Esophagus muscularis mucosa (tissue), 4 donors: ENCODE data around the gene TBC1D22A. TPM values are rescaled to one million over a fixed set of nuclear protein-coding genes. Genes with fewer than 3 reads are reported as not detected.

Source experiments
- DNase-seq: peaks from one replicate; pipeline ENCODE4 v3.0.0-alpha.2; 2017; ENCODE audit errors: extremely low spot score
- H3K27ac ChIP-seq, 4 donors: fragments of 200-600 bp; sonication (generic); replicated peaks in 1 of 4; 1 replicate in 3 of 4; 2 replicates in 1 of 4; pipeline ENCODE4 v1.5.1; 2016 to 2019; ENCODE audit warnings: mild to moderate bottlenecking in 1 of 4
- H3K27me3 ChIP-seq, 4 donors: fragments of 200-600 bp; sonication (generic); one replicate each; pipeline versions ENCODE4 v1.5.1 to v1.6.0; 2016 to 2019
- H3K36me3 ChIP-seq, 4 donors: fragments of 200-600 bp; sonication (generic); one replicate each; pipeline ENCODE4 v1.5.1; 2016 to 2019
- H3K4me1 ChIP-seq, 4 donors: fragments of 200-600 bp; sonication (generic); one replicate each; pipeline ENCODE4 v1.5.1; 2016 to 2019
- H3K4me3 ChIP-seq, 4 donors: fragments of 200-600 bp; sonication (generic); 1 replicate in 2 of 4; 2 replicates in 2 of 4; pipeline ENCODE4 v1.5.1; 2016 to 2019; ENCODE audit warnings: mild to moderate bottlenecking in 4 of 4, moderate library complexity in 1 of 4
- H3K9me3 ChIP-seq, 4 donors: fragments of 200-600 bp; sonication (generic); 1 replicate in 3 of 4; 2 replicates in 1 of 4; pipeline ENCODE4 v1.5.1; 2016 to 2019
- EP300 ChIP-seq: sonication (generic); formaldehyde crosslinking; IDR thresholded peaks from one replicate; pipeline ENCODE4 v1.6.1; 2017; ENCODE audit warnings: antibody characterized with exemption
- POLR2A ChIP-seq: fragments of 450-650 bp; IDR thresholded peaks from one replicate; pipeline ENCODE4 v1.6.1; 2017; ENCODE audit warnings: antibody characterized with exemption, moderate library complexity, mild to moderate bottlenecking, low read depth
- POLR2AphosphoS5 ChIP-seq, 2 donors: sonication (generic); formaldehyde crosslinking; IDR thresholded peaks; one replicate each; pipeline ENCODE4 v1.6.1; 2017; ENCODE audit warnings: antibody characterized with exemption in 2 of 2
- WGBS: methylation state at CpG from one replicate; pipeline ENCODE4 v1.1.5; 2018; 5-methylcytosine and 5-hydroxymethylcytosine counted together
- intact Hi-C: fragments of 100-400 bp; cut with DNase I; formaldehyde crosslinking; loops from one replicate; pipeline ENCODE4 v1.15.1; 2023
- total RNA-seq, 4 donors: library from RNA; depleted of rRNA; stranded (reverse); fragments of >200 nt; gene quantifications; one replicate each; pipeline versions ENCODE4 v1.1.0 to v1.2.1, GENCODE V29; 2016
- TF ChIP-seq, protein P1 (sequence below), 3 experiments: fragments of 200-600 bp in 2 of 3; fragments of 450-650 bp in 1 of 3; sonication (generic) in 2 of 3; IDR thresholded peaks; one replicate each; pipeline ENCODE4 v1.5.1; 2017 to 2019; ENCODE audit warnings: antibody characterized with exemption in 3 of 3, mild to moderate bottlenecking in 2 of 3, moderate library complexity in 1 of 3

The TBC1D22A gene
- total RNA-seq, 4 donors from 2014 or later, result 15.2 to 20.7 (median 18.8) TPM

DNA sequence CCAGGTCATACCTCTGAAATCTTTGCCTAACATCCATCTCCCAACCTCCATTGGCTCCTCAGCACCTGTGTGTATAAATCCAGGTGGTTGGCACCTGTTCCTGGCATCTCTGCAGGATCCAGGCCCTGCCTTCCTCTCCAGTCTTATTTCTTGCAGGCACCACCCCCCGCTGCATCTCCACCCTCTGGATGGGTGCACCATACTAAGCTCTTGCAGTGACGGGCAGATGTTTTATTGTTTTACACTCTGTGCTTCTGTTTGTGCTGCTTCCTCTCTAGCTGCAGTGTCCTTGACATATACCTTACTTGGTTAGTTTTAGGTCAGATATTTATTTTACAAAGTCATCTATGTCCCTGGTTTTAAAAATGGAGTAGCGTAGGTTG is 102.6 kb downstream of the TBC1D22A start:
- TF ChIP-seq POLR2AphosphoS5 (IDR thresholded peaks at IDR 0.05) (no peak), POLR2A (no peak), EP300 (no peak)
- TF ChIP-seq, protein P1, sequence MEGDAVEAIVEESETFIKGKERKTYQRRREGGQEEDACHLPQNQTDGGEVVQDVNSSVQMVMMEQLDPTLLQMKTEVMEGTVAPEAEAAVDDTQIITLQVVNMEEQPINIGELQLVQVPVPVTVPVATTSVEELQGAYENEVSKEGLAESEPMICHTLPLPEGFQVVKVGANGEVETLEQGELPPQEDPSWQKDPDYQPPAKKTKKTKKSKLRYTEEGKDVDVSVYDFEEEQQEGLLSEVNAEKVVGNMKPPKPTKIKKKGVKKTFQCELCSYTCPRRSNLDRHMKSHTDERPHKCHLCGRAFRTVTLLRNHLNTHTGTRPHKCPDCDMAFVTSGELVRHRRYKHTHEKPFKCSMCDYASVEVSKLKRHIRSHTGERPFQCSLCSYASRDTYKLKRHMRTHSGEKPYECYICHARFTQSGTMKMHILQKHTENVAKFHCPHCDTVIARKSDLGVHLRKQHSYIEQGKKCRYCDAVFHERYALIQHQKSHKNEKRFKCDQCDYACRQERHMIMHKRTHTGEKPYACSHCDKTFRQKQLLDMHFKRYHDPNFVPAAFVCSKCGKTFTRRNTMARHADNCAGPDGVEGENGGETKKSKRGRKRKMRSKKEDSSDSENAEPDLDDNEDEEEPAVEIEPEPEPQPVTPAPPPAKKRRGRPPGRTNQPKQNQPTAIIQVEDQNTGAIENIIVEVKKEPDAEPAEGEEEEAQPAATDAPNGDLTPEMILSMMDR (IDR thresholded peaks at IDR 0.05), result no peak
- Histone ChIP-seq H3K27me3 (no peaks in the 10 kb centered on the region), H3K9me3 (peaks cover 0 to 1% (median 0%) of the 10 kb centered on the region in 4 donors), H3K36me3 (no peaks in the 10 kb centered on the region), H3K4me1 (no peaks in the 10 kb centered on the region), H3K27ac (no peak overlapping the region), H3K4me3 (no peak overlapping the region)
- intact Hi-C loops, result no loop called here
- DNase-seq, result no peak
- 98% methylated on average over 3 of the region's 3 CpGs for WGBS

DNA sequence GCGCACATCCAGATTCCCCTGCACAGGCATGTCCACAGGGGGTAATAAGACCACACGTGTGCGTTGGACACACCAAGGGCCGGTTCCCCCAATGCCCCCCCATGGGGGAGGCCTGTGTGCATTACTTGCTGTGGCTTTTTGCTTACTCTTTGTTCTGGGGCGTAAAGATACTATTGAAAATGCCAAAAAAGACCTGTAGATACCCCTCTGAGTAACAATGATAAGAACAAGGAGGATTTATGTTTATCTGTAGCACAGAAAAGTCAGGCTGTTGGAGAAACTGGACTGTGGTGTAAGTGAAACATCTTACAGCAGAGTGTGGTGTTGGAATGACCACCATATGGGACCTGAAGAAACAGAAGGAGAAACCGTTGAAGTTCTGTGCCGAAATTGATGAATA is 103.2 kb downstream of the TBC1D22A start:
- Histone ChIP-seq H3K36me3 (peaks cover 0 to 5% (median 0%) of the 10 kb centered on the region in 4 donors), H3K9me3 (peaks cover 0 to 7% (median 3%) of the 10 kb centered on the region in 4 donors), H3K4me3 (no peak overlapping the region), H3K4me1 (no peaks in the 10 kb centered on the region), H3K27ac (no peak overlapping the region), H3K27me3 (no peaks in the 10 kb centered on the region)
- intact Hi-C loops, result no loop called here
- TF ChIP-seq, protein P1 (IDR thresholded peaks at IDR 0.05), result no peak
- no peak for TF ChIP-seq POLR2AphosphoS5 (IDR thresholded peaks at IDR 0.05)
- no peak for TF ChIP-seq EP300
- TF ChIP-seq POLR2A, result no peak
- WGBS, result 96% methylated on average over 7 of the region's 7 CpGs
- DNase-seq, result no peak

DNA sequence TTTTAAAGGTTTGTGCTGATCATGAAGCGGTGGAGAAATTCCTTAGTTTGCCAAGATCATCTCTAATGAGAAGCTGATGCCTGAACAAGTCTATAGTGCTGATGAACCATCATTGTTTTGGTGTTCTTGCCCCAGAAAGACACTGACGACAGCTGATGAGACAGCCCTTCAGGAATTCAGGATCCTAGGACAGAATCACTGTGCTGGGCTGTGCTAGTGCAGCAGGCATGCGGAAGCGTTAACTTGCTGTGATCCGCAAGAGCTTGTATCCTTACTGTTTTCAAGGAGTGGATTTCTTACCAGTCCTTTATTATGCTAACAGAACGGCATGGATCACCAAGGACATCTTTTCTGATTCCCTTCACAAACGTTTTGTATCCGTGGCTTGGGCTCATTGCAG is 104.1 kb downstream of the TBC1D22A start:
- TF ChIP-seq EP300, result no peak
- TF ChIP-seq POLR2AphosphoS5 (IDR thresholded peaks at IDR 0.05), result no peak
- no peak for TF ChIP-seq POLR2A
- TF ChIP-seq, protein P1 (IDR thresholded peaks at IDR 0.05), result no peak
- intact Hi-C loops, result no loop called here
- peaks cover 0 to 5% (median 0%) of the 10 kb centered on the region in 4 donors for H3K36me3 ChIP-seq

DNA sequence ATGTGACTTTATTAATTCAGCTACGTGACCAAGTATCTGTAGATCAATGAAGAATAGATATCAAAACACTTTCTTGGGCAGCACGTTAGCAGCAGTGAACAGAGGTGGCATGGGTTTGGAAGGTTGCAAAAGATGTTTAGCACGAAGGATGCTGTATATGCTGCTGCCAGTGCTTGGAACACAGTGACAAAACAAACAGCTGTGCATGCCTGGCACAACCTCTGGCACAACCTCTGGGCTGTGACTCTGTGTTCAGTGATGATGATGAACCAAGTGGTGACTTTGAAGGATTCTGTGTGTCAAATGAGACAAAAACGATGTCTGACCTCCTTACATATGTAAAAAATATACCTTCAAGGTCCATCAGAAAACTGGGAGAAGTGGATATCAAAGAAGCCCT is 104.7 kb downstream of the TBC1D22A start:
- no peak for DNase-seq
- intact Hi-C loops, result no loop called here
- no peaks in the 10 kb centered on the region for H3K4me1 ChIP-seq
- peaks cover 0 to 18% (median 17%) of the 10 kb centered on the region in 4 donors for H3K9me3 ChIP-seq
- no peak overlapping the region for H3K4me3 ChIP-seq
- TF ChIP-seq POLR2A (no peak), EP300 (no peak), POLR2AphosphoS5 (IDR thresholded peaks at IDR 0.05) (no peak)
- TF ChIP-seq, protein P1 (IDR thresholded peaks at IDR 0.05), result no peak
- H3K27ac ChIP-seq, result no peak overlapping the region
- peaks cover 0 to 5% (median 0%) of the 10 kb centered on the region in 4 donors for H3K36me3 ChIP-seq
- 95% methylated on average over 4 of the region's 4 CpGs for WGBS
- no peaks in the 10 kb centered on the region for H3K27me3 ChIP-seq

More for the DNA sequence above, 104.1 kb downstream of the TBC1D22A start:
- Histone ChIP-seq H3K27me3 (no peaks in the 10 kb centered on the region), H3K27ac (no peak overlapping the region), H3K4me3 (no peak overlapping the region), H3K9me3 (peaks cover 0 to 13% (median 11%) of the 10 kb centered on the region in 4 donors), H3K4me1 (no peaks in the 10 kb centered on the region)
- WGBS, result 87% methylated on average over 8 of the region's 8 CpGs
- DNase-seq, result no peak

DNA sequence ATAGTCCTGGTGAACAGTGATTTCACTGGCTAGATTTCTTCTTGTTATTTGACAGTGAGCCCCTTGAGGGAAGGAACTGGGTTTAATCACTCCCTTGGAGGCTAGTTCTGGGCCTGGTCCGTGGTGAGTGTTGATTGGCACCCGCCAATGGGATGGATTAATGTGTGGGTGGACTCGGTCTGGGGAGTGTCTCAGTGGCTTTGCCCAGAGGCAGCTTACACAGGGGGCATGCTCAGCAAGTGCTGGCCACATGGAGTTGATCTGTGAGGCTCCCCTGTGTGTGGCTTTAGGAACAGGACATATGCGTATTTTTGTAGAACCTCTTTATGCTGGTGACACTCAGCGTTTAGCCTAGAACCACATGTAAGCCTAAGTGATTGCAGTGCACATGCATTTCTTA is 106.9 kb downstream of the TBC1D22A start:
- no peak for DNase-seq
- Histone ChIP-seq H3K27me3 (no peaks in the 10 kb centered on the region), H3K4me1 (no peaks in the 10 kb centered on the region), H3K4me3 (no peak overlapping the region), H3K27ac (no peak overlapping the region), H3K9me3 (peaks cover 0 to 25% (median 22%) of the 10 kb centered on the region in 4 donors), H3K36me3 (peaks cover 0 to 5% (median 0%) of the 10 kb centered on the region in 4 donors)
- intact Hi-C loops, result no loop called here
- 95% methylated on average over 5 of the region's 5 CpGs for WGBS
- TF ChIP-seq POLR2A (no peak), EP300 (no peak)
